Lower lobe of right lung (tissue), 2 donors: ENCODE measurements around the gene PPEF1. TPM values are rescaled to one million over a fixed set of nuclear protein-coding genes. Genes with fewer than 3 reads are reported as not detected.
"Not testable (repeated sequence)": the region's sequence is repeated elsewhere in the genome, so short reads cannot be mapped to it uniquely, and the experiment has no call there.

Source experiments
- ATAC-seq, 2 donors: fragments of 200-7000 bp; cut with Tn5 transposase; one replicate each; pipeline ENCODE4 v1.9.1; 2020 to 2022; ENCODE audit warnings: mild to moderate bottlenecking in 2 of 2, moderate library complexity in 2 of 2
- DNase-seq: peaks from one replicate; pipeline ENCODE4 v3.0.0-alpha.2; 2020
- H3K27ac ChIP-seq: fragments of 200-600 bp; one replicate; pipeline ENCODE4 v1.8.0; 2022
- H3K27me3 ChIP-seq: fragments of 200-600 bp; one replicate; pipeline ENCODE4 v1.8.0; 2022; ENCODE audit warnings: low read depth
- H3K36me3 ChIP-seq: fragments of 200-600 bp; one replicate; pipeline ENCODE4 v1.8.0; 2022; ENCODE audit warnings: mild to moderate bottlenecking
- H3K4me1 ChIP-seq: fragments of 200-600 bp; one replicate; pipeline ENCODE4 v1.8.0; 2022
- H3K4me3 ChIP-seq: fragments of 200-600 bp; one replicate; pipeline ENCODE4 v1.8.0; 2022; ENCODE audit warnings: mild to moderate bottlenecking
- H3K9me3 ChIP-seq: fragments of 200-600 bp; one replicate; pipeline ENCODE4 v1.8.0; 2022
- CTCF ChIP-seq: fragments of 200-600 bp; IDR thresholded peaks from one replicate; pipeline ENCODE4 v1.8.0; 2022; ENCODE audit warnings: antibody characterized with exemption, mild to moderate bottlenecking
- intact Hi-C: fragments of 100-400 bp; cut with DNase I; formaldehyde crosslinking; loops from one replicate; pipeline ENCODE4 v1.11.0; 2022
- total RNA-seq: library from RNA; stranded (reverse); fragmentation: NEBNext Ultra II Directional; extraction: Animal tissue kit (Norgen Biotek cat#: 25700); gene quantifications from one replicate; pipeline ENCODE4 v1.2.1, GENCODE V29; 2021
- donor health status: DM: no; HTN: yes; CAD: no; lungs with severe emphysema.

Gene PPEF1
- total RNA-seq, 1 donor from 2014 or later = 0.71 TPM

GRCh38 chrX:18757956-18758932 is 50.8 kb downstream of the PPEF1 start:
- no peaks in the 10 kb centered on the region for H3K4me1 ChIP-seq
- H3K27me3 ChIP-seq = no peaks in the 10 kb centered on the region
- no peak for ATAC-seq
- intact Hi-C loops = no loop called here
- H3K9me3 ChIP-seq = no peaks in the 10 kb centered on the region
- no peak overlapping the region for H3K4me3 ChIP-seq
- no peak for DNase-seq
- no peak for TF ChIP-seq CTCF
- no peaks in the 10 kb centered on the region for H3K36me3 ChIP-seq
- H3K27ac ChIP-seq = no peak overlapping the region

GRCh38 chrX:18761750-18762149 is 54.3 kb downstream of the PPEF1 start:
- Histone ChIP-seq H3K36me3 (no peaks in the 10 kb centered on the region), H3K4me3 (no peak overlapping the region), H3K4me1 (no peaks in the 10 kb centered on the region), H3K27ac (no peak overlapping the region), H3K27me3 (no peaks in the 10 kb centered on the region), H3K9me3 (no peaks in the 10 kb centered on the region)
- ATAC-seq (no peak), DNase-seq (no peak)
- intact Hi-C loops = no loop called here
- no peak for TF ChIP-seq CTCF

- intact Hi-C loops, H3K9me3 ChIP-seq, H3K27me3 ChIP-seq, ATAC-seq, H3K27ac ChIP-seq, H3K4me3 ChIP-seq, DNase-seq, H3K36me3 ChIP-seq, H3K4me1 ChIP-seq: not testable (repeated sequence)
These were observed 55.7 kb downstream of the PPEF1 start for GRCh38 chrX:18763106-18763505.

GRCh38 chrX:18769364-18769763 is 61.9 kb downstream of the PPEF1 start:
- DNase-seq = no peak
- no peaks in the 10 kb centered on the region for H3K27me3 ChIP-seq
- H3K36me3 ChIP-seq = no peaks in the 10 kb centered on the region
- no peak overlapping the region for H3K4me3 ChIP-seq
- no peak for ATAC-seq
- H3K27ac ChIP-seq = no peak overlapping the region
- no peaks in the 10 kb centered on the region for H3K9me3 ChIP-seq
- H3K4me1 ChIP-seq = no peaks in the 10 kb centered on the region
- TF ChIP-seq CTCF = no peak
- intact Hi-C loops = no loop called here

- DNase-seq (no peak), ATAC-seq (no peak)
- intact Hi-C loops = no loop called here
- Histone ChIP-seq H3K4me1 (no peaks in the 10 kb centered on the region), H3K27me3 (no peaks in the 10 kb centered on the region), H3K4me3 (no peak overlapping the region), H3K9me3 (no peaks in the 10 kb centered on the region), H3K27ac (no peak overlapping the region), H3K36me3 (no peaks in the 10 kb centered on the region)
- no peak for TF ChIP-seq CTCF
These were observed 62.5 kb downstream of the PPEF1 start for GRCh38 chrX:18769812-18770573.

GRCh38 chrX:18789916-18790315 is 82.5 kb downstream of the PPEF1 start:
- no peaks in the 10 kb centered on the region for H3K4me1 ChIP-seq
- no peaks in the 10 kb centered on the region for H3K36me3 ChIP-seq
- H3K27me3 ChIP-seq = no peaks in the 10 kb centered on the region
- DNase-seq = no peak
- H3K27ac ChIP-seq = no peak overlapping the region
- no peak for TF ChIP-seq CTCF
- intact Hi-C loops = no loop called here
- no peaks in the 10 kb centered on the region for H3K9me3 ChIP-seq
- ATAC-seq = no peak
- no peak overlapping the region for H3K4me3 ChIP-seq
